Esophagus mucosa (tissue), 1 donor: Measurements from ENCODE around the gene STK32C. TPM values are rescaled to one million over a fixed set of nuclear protein-coding genes. Genes with fewer than 3 reads are reported as not detected.
"Not testable (repeated sequence)": the region's sequence is repeated elsewhere in the genome, so short reads cannot be mapped to it uniquely, and the experiment has no call there.

Source experiments
- ATAC-seq: fragments of 200-7000 bp; cut with Tn5 transposase; one replicate; pipeline ENCODE4 v1.9.1; 2020
- total RNA-seq: library from RNA; stranded (reverse); gene quantifications from one replicate; pipeline ENCODE4 v1.2.4, GENCODE V29; 2023
- donor health status: DM: yes; HTN: yes; CAD: no.

The STK32C gene
- total RNA-seq, 1 donor from 2014 or later = 7.1 TPM

DNA sequence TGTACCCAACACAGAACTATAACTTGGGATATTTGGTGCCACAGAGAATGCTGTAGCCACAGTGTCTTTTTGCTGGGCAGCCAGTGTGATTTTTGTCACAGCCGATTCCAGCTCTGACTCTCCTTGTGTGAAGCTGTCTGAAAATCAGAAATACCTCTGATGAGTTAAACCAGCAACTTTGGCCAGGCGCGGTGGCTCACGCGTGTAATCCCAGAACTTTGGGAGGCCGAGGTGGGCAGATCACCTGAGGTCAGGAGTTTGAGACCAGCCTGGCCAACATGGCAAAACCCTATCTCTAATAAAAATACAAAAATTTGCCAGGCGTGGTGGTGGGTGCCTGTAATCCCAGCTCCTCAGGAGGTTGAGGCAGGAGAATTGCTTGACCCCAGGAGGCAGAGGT lies 30.1 kb upstream of the STK32C start:
- not testable (repeated sequence) for ATAC-seq

DNA sequence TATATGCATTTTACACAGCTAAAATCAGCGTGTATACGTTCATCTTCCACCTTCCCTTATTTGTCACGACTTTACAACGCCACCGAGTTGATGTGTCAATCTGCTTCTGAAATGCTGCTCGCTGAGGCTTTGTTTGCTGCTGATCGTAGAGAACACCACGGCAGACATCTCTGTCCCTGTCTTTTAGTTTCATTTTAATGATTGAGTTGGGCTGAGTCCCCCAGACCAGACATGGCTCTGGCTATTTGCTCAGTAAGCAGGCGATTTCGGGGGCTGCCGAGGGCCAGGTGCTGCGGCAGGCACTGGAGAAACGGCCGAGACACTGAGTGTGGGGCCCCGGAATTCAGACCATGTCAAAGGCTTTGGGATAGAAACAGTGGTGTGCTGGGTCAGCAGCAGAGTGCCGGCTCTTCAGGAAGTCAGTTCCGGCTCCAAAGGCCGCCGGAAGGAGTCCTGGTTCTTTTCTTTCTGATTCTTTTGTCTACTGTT lies 29.2 kb upstream of the STK32C start:
- ATAC-seq = no peak

DNA sequence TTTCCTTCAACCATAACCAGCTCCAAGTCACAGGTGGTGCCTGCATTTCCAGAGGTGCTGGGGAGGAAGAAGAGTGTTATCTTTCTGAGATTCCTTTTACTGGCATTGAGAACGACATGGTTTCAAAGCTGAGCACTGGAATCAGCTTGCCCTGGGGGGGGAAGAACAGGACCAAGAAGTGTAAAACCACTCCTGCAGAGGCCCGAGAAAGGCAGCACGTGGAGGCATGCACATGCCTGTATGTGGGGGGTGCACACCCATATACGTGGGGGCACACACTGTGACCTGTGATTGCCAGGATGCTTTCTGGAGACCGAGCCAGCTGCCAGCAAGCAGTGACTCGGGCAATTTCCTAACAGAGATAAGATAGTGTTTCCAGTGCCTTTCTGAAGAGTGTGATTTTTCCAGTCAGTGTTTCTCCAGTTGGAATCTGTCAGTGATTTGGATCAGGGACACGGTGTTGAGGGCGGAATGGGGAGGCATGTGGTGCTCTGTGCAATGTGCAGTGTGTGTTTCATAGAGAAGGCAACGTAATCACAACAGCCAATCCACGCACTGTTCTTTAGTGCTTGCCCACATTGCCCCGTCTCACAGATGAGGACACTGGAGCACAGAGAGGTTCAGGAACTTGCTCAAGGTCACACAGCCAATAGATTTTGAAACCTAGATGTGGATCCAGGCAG lies 28.5 kb upstream of the STK32C start:
- ATAC-seq = no peak

DNA sequence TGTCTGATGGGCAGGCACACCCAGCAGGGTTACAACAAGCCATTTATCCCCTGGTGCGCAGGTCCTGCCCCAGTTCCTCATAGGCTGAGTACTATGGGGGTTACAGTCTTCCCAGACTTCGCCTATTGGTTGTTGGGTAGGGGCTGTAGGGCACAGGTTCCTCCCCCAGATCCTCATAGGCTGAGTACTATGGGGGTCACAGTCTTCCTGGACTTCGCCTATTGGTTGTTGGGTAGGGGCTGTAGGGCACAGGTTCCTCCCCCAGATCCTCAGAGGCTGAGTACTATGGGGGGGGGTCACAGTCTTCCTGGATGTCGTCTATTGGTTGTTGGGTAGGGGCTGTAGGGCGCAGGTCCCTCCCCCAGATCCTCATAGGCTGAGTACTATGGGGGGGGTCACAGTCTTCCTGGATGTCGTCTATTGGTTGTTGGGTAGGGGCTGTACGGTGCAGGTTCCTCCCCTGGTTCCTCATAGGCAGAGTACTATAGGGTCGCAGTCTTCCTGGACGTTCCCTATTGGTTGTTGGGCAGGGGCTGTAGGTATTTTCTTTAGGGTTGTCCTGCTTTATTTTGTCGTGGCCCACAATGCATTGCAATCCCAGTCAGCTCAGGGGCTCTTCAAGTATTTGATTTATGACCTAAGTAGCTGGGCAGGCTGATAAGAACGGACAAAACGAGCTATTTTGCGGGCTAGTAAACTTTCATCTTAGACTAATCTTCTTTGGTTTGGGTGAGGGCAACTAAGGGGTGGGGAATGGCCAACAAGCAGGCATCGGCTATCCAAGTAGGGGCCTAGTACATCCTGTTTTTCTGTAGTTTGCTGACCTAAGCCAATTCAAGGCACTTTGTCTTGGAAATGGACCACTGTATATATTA lies 27.7 kb upstream of the STK32C start:
- no peak for ATAC-seq

DNA sequence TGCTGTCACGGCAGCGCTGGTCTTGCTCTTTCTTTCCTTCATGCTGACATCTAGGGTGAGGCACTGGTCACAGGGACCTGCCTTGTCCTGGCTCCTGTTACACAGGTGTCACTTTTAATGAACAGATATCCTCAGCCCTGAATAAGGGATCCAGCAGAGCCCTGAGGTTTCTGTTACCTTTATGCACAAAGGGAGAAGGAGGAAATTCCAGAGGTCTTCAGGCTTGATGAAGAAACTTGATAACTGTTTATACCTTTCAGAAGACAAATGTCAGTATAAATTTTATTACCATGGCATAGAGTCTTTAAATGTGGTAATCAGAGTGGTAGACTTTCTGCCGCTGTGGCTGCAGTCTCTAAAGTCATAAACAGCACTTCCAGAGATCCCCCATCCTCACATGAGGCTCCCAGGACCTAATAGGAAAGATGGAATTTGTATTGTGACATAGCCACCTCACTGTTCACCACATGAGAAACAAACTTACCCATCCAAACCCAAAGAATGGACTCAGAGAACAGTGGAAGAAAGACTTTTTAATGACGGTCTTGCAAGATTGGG lies 27.0 kb upstream of the STK32C start:
- ATAC-seq = no peak

DNA sequence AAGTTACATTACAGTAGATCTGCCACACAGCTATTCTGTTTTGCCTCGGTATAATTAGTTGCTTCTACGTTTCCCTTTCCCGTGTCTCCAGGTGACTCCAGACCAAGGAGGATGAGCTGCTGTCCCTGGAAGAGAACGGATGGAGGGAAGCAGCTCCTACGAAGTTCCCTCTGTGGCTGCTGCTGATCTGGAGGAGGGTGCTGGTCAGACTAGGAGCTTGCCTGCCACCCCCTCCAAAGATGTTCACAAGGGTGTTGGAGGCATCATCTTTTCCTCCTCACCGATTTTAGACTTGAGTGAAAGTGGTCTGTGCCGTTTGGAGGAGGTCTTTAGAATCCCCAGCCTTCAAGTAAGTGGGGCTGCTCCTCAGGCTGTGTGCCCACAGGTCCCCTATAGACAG lies 25.6 kb upstream of the STK32C start:
- no peak for ATAC-seq

DNA sequence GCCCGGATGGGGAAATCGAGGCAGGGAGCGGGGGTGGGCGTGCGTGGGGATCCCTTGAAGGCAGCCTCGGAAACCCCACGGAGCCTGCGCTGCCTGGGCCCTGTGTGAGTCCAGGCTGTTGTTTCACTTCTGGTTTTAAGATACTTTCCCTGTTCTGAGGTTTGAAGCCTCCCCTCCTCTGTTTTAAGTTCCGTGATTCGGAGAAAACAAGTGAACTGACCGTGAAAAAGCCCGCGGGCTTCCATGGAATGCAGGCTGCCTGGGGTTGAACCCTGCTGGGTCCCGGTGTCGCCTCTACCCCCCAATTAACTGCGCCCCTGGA lies 24.6 kb upstream of the STK32C start:
- peak; percentile 27 for ATAC-seq

DNA sequence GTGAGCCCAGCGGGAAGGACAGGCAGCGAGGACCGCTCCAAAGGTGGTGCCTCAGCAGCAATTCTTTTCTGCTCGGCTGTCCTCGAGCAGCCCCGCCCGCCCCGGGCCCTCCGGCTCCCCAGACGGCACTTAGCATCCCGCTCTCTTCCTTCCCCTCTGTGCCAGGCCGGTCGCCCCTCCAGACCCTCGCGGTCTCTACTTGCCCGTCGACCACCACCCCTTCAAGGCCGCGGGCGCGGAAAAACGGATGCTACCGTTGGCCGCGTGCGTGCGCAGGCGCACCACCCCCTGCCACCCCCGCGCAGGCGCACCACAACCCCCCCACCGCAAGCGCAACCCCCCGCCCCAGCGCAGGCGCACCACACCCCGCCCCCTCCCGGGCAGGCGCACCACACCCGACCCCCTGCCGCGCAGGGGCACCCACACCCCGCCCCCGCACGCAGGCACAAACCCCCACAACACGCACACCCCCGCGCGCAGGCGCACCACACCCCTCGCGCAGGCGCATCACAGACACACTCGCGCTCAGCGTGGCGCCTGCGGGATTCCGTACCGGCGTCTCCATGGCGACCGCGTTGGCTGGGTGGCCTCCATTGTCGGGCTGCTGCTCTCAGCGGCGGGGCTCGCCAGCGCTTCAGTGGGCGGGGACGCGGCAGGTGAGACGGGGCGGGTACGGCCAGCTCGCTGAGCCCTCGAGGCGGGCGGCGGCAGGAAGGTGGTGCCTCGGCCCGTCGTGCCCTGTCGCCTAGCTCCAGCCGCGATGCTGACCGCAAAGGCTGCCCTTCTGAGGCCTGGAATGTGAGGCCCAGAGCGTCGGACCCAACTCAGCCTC lies 24.1 kb upstream of the STK32C start, which contains the start of gene LRRC27:
LRRC27 (plus strand) TSS at position 593 of the 832 bp plus-strand sequence. CDS start 1,332 bp downstream, outside the sequence.
- ATAC-seq = peak; percentile 99

DNA sequence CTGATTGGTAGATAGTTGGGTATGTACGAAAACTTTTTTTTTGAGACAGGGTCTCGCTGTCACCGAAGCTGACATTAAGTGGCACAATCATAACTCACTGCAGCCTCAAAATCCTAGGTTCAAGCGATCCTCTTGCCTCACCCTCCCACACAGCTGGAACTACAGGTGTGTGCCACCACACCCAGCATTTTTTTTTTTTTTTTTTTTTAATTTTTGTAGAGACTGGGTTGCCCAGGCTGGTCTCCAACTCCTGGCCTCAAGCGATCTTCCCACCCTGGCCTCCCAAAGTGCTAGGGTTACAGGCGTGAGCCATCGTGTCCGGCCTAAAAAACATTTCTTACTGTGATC lies 22.7 kb upstream of the STK32C start:
- ATAC-seq = no peak

DNA sequence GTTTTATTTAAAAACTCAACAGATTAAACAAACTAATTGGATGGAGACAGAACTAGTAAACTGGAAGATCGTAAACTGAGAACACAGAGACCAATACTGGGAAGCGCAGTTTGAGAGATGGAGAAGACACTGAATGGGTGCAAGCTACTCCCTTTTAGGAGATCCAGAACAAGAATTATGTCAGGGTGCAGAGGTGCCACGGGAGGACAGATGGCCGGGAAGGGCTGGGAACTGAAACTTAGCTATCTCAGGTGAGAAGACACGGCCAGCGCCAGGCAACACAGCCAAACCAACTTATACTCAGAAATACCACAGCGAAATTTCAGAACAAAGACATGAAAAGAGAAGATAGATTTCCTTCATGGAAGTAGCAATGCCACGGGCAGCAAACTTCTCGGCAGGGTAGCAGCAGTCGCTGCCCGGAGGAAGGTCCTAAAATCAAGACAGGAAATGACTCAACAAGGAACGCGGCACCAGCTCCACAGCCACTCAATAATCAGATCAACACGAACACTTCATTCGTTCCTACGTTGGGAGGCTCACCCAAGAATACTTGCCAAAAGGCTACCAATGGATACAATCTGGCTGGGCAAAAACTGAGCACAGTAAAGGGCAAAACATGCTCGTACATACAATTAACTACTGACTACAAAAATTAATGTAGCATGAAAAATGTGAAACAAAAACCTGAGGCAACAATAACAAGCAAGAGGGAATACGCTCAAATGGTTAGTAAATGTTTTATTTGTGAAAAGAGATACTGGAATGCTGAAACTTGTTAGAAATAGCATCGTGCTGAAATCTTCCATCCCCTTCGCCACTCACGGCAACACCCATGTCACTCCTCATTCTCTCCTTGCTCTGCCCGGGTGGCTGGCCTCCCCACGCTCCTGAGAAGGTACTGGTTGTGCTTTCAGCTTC lies 22.1 kb upstream of the STK32C start:
- no peak for ATAC-seq

DNA sequence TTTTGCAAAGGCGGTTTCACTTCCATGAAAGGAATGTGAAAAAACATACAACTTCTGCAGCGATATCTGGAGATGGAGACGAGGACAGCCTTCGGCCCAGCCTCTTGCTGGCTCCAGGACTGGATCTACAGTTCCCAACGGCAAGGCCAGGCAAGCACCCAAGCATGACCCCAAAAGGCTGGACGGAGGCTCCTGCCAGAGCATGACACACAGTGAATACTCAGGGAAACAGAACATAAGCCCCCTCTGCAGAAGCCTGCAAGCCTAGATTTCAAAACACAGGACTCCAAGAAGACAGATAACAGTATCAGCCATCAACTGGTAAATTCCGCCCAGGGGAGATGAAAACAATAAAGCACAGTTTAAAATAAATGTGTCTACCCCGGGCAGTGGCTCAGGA lies 21.0 kb upstream of the STK32C start:
- no peak for ATAC-seq

DNA sequence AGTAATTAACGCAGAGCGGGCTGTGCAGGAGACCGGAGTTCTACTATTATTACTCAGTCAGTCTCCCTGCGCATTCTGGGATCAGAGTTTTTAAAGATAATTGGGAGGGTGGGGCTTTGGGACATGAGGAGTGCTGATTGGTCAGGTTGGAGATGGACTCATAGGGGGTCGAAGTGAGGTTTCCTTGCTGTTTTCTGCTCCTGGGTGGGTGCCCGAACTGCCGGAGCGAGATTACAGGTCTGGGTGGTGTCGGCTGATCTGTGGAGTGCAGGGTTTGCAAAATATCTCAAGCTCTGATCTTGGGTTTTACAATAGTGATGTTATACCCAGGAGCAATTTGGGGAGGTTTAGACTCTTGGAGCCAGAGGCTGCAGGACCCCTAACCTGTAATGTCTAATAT lies 20.4 kb upstream of the STK32C start:
- no peak for ATAC-seq

DNA sequence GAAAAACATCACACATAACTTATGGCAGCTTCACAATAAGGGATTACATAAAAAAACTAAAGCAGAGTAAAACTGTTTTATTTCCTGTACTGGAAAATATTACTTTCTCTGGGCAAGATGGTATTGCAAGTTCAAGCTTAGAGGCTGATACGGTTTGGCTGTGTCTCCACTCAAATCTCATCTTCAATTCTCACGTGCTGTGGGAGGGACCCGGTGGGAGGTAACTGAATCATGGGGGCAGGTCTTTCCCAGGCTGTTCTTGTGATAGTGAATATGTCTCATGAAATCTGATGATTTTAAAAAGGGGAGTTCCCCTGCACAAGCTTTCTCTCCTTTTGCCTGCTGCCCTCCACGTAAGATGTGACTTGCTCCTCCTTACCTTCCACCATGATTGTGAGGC lies 19.2 kb upstream of the STK32C start:
- no peak for ATAC-seq

DNA sequence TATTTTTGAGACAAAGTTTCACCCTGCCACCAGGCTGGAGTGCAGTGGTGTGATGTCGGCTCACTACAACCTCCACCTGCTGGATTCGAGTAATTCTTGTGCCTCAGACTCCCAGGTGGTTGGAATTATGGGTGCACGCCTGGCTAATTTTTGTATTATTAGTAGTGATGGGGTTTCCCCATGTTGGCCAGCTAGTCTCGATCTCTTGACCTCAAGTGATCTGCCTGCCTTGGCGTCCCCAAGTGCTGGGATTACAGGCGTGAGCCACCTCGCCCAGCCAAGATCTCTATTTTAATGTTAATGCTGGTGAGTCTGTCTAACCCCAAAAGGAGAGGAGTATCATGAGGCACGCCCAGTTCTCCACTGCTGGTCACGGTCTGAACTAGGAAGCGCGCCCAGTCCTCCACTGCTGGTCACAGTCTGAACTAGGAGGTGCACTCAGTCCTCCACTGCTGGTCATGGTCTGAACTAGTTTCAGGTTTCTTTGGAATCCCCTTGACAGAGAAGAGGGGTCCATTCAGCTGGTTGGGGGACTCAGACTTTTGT lies 18.7 kb upstream of the STK32C start:
- no peak for ATAC-seq

DNA sequence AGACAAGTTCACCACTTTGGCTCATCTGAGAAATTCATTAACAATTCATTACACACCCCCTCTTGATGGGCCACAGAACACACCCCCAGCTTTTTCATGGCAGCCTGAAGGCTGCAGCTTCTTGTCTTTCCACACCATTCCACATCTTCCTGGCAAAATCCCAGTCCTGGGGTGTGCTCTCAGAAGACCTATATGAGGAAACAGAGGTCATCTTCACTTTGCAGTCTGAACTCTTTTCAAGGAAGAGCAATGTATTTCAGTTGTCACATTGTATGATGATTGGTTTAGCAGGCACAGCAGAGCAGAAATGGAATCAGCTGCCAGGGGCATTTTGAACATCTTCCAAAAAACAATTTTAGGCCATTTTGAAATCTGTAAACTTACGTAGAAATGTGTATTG lies 16.4 kb upstream of the STK32C start:
- no peak for ATAC-seq

DNA sequence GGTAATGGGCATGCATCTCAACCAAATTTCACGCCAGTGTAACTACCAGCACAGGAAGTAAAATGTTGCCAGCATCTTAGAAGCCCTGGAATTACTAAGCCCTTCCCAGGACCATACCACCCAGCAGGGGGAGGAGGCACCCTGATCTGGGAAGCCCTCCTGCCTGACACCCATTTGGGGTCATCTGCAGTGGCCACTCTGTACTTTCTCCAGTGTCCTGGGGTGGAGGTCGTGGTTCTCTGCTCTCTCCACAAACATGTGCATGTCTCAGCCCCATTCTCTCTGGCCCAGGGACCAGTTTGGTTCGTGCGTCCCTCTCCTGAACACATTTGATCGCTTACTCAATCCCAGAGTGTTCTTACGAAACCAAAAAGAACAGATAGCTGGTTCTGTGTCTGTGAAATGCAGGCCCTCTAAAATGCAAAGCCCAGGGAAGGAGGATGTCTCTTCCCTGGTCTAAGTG lies 14.9 kb upstream of the STK32C start:
- no peak for ATAC-seq

DNA sequence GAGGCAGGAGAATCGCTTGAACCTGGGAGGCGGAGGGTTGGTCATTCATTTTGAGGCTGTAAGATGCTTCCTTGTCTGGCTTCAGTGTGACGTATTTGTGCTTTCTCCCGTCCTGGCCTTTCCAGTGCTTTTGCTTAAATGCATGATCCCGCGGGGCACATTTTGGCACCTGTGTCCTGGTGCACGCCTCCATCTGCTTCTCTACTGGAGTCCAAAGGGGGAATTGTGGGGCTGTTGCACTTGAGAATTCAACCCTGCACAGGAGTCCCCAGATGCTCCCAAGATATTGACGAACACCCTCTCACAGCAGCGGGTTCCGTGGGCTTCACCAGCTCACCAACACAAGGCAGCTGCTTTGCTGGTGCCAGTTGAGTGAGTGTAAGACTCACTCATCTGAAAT lies 14.0 kb upstream of the STK32C start:
- ATAC-seq = no peak

DNA sequence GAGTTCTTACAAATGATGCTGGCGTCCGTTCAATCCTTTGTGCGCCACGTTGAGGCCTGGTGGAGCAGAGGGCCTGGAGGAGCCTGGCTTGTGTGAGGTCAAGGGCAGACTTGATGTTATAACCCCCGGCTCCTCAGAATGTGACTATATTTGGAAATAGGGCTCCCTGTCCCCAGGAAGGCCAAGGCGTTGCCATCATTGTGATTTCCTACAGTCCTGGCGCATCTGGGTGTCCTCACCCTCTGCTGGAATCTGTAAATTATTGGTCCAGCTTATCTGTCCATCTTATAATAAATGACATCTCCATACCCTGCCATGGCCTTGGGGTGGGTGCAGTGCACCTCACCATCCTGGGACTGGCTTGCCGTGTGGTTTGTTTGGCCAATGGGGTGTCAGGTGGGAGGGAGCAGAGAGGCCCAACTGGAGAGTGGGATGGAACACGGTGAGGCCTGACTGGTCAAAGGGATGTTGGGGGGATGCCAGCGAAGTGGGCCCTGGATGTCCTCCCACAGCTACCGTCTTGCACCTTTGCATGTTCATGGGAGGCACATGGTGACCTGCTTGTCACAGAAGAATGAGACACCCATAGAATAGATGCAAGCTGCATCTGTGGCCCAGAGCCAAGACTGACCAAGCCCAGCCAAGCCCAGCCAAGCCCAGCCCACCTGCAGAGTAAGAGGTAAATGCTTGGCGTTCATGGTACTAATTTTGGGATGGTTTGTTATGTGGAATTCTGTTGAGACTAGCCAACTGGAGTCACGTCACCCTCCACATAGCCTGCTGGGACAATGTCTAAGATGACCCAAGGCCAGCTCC lies 13.1 kb upstream of the STK32C start:
- no peak for ATAC-seq

DNA sequence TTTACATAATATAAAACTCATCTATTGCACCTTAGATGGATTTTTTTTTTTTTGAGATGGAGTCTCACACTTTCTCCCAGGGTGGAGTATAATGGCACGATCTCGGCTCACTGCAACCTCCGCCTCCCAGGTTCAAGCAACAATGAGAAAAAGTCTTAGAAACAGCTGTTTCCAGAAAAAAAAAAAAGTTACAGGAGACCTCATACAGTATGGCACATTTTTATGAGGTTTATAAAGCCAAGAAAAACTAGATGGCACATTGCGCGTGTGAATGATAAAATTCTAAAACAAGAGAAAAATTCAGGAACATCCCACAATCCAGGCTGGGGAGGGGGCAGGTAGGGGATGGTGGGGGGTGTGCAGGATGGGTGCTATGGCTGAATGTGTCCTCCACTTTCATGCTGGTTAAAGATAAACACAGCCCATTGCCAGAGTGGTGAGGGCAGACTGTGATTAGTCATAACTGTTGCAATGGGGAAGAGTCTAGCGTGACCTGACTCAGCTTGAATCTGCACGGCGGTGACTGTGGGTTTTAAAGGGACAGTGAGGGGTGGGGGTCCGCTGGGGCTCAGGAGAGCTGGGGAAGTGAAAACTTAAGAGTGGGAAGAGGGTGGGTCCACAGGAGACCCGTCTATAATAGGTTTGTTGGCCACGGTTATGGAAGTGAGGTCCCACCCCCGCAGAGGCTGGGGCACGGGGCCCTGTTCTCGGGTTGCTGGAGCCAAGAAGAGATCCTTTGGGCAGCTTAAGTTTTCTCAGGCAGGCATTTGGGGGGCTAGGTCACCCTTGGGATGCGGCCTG lies 12.3 kb upstream of the STK32C start:
- peak; percentile 92 for ATAC-seq

DNA sequence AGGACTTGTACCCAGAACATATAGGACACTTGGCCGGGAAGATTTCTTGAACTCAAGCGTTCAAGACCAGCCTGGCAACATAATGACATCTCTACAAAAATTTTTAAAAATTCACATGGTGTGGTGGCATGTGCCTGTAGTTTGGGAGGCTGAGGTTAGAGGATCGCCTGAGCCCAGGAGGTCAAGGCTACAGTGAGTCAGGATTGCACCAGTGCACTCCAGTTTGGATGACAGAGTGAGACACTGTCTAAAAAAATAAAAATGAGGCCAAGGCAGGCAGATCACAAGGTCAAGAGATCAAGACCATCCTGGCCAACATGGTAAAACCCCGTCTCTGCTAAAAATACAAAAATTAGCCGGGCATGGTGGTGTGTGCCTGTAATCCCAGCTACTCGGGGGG lies 9.7 kb upstream of the STK32C start:
- ATAC-seq = not testable (repeated sequence)
